Nucleus accumbens (tissue), 56 donors: ENCODE data around the gene TWNK.
A peak's percentile ranks its signal among the peaks of the same experiment; 100 is the strongest.

ENCODE experiments used
- DNase-seq, 56 donors: peaks; one replicate each; lab custom pipeline; 2025; lab: John Stamatoyannopoulos, UW

TWNK gene

GRCh38 chr10:100993986-100994708 is 6.8 kb downstream of the TWNK start:
- DNase-seq: peak in 33 of 56 donors; percentile 9 to 73 (median 38)

GRCh38 chr10:100995181-100995580 is 7.8 kb downstream of the TWNK start:
- DNase-seq: no peak

- peak in 8 of 56 donors; percentile 39 to 63 (median 48) for DNase-seq
These were observed 9.5 kb downstream of the TWNK start for GRCh38 chr10:100996678-100997359.

GRCh38 chr10:100997360-100998182 is 10.2 kb downstream of the TWNK start:
- DNase-seq: peak in 42 of 56 donors; percentile 31 to 95 (median 70)

- DNase-seq: peak; percentile 42 to 95 (median 86)
These were observed 11.0 kb downstream of the TWNK start for GRCh38 chr10:100998183-100998990.

- DNase-seq: peak in 53 of 56 donors; percentile 43 to 94 (median 79)
These were observed 11.8 kb downstream of the TWNK start for GRCh38 chr10:100998991-100999741.

GRCh38 chr10:100999742-101000126 is 12.4 kb downstream of the TWNK start, which contains the start of gene LZTS2:
LZTS2 (plus strand) TSS chr10:100999808; CDS start chr10:101002539, 2,731 bp downstream.
- DNase-seq: peak in 12 of 56 donors; percentile 38 to 82 (median 60)

- DNase-seq: peak in 33 of 56 donors; percentile 17 to 72 (median 56)
These were observed 13.0 kb downstream of the TWNK start for GRCh38 chr10:101000127-101000914.

- peak in 49 of 56 donors; percentile 20 to 86 (median 66) for DNase-seq
These were observed 13.7 kb downstream of the TWNK start for GRCh38 chr10:101000915-101001658.

GRCh38 chr10:101001659-101002035 is 14.3 kb downstream of the TWNK start:
- peak in 1 of 56 donors; percentile 55 for DNase-seq

- DNase-seq: no peak
These were observed 15.1 kb downstream of the TWNK start for GRCh38 chr10:101002456-101002855.

- DNase-seq: no peak
These were observed 16.4 kb downstream of the TWNK start for GRCh38 chr10:101003639-101004206.

GRCh38 chr10:101005361-101005760 is 18.0 kb downstream of the TWNK start:
- no peak for DNase-seq

- no peak for DNase-seq
These were observed 18.7 kb downstream of the TWNK start for GRCh38 chr10:101005869-101006567.

GRCh38 chr10:101006593-101007098 is 19.3 kb downstream of the TWNK start:
- peak in 24 of 56 donors; percentile 24 to 71 (median 38) for DNase-seq

GRCh38 chr10:101007099-101007711 is 19.9 kb downstream of the TWNK start:
- DNase-seq: peak in 23 of 56 donors; percentile 18 to 59 (median 41)
